RCC 7860 (cell line): ENCODE results near the gene GTF3A.

Source experiments
- DNase-seq: peaks from one replicate; pipeline ENCODE4 v3.0.0-alpha.2; 2015; ENCODE audit warnings: low spot score
- FAIRE-seq: peaks from 2 replicates; lab custom pipeline; 2012; peaks lifted over from hg19 to GRCh38; lab: Jason Lieb, UNC

GTF3A gene

DNA sequence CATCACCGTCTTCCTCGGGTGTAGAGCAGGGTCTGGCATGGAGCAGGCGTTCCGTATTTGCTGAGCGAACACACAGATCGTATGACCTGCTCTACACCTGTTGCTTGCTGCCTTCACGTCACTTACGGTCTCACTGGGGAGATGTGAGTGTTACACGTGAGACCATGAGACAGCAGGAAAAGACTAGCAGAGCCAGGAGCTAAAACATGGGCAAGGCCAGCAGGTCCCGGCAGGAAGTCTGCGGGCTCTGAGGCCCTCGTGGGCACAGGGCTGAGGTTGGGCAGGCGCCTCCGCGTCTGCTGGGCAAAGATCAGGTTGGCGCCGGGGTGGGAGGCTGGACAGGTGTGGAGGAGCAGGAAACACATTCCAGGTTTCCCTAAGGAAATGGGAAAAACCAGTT lies 19.7 kb upstream of the GTF3A start:
- FAIRE-seq: no peak
- DNase-seq: no peak

DNA sequence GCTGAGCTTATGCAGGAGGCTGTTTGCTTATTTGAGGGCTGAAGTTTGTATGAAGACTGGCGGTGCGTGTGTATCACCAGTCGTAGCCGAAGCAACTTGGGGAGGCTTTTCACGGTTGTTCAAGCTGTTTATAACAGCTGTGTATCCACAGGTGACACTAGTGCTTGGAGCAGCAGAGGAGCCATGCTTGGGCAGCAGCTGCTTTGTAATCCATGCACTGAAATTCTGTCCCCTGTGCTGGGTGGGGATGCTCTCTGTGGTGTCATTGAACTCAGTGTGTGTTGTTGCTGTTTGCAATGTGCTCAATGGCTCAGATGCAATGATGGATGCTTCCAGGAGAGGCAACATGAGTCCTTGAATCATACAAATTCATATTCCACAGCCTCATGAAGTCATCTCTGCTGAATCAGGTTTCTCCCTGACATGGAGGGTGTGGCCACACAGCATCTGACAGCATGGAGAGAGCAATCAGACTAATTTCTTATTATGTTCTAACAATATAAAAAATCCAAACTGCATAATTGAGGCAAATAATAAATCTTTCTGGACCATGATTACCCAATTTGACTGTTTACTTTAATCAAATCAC lies 18.8 kb upstream of the GTF3A start:
- FAIRE-seq (no peak), DNase-seq (no peak)

DNA sequence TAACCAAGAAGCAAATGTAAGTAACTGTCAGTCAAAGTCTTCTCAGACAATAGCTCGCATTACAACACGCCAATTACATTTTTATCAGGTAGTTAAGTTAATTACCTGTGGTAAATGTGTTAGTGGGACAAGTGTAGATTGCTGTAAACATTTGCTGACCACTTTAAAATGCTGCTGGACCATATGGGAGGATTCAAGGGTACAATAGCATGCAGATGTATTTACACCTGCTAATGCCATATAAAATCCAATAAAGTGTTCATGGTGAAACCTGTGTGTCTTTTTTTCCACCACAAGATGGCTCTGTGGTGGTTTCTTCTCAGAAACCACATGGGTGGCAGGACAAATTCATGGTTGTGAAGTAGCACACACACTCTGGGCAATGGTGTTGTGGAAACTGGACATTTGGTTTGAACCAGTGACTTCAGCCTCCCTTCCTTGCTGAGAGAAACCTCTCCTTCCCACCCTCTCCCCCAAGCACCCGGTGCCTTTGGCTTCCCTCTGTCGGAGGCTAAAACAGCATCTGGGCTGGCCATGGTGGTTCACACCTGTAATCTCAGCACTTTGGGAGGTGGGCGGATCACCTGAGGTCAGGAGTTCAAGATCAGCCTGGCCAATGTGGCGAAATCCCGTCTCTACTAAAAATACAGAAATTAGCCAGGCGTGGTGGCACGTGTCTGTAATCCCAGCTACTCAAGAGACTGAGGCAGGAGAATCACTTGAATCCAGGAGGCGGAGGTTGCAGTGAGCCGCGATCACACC lies 18.1 kb upstream of the GTF3A start:
- DNase-seq (peak; percentile 5), FAIRE-seq (no peak)

DNA sequence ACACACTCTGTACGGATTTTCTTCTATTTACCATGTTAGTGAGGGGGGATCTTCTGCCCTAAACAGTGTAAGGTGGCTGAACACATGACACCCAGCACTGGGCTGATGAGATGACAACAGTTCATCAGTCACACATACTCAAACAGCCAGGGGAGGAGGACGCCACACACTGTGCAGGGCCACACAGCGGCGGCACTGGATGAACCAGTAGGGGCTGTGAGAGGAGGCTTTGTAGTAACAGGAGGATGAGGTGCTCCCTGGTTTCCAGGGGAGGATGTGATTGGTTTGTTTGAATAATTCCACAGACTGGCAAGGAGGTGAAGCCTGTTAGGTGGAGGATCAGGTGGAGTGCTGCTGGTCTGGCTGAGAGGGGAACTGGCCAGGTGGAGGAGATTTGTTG lies 16.3 kb upstream of the GTF3A start:
- no peak for DNase-seq
- no peak for FAIRE-seq

DNA sequence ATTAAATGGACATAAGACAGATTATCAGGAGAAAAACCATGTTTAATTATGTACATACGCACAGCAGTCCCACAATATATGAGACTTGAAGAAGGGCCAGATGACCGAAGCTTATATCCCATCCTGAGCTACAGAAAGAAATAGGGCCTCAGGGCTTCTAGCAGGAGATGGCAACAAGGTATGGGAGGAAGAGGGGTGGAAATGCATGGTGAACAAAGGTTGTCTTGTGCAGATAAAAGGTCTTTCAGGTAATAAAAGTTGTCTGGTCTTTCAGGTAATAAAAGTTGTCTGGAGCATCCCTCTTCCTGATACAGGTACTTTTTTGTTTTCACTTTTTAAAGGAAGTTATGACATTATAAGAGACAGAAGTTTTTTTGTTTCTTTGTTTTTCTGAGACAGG lies 15.4 kb upstream of the GTF3A start:
- DNase-seq (no peak), FAIRE-seq (no peak)

DNA sequence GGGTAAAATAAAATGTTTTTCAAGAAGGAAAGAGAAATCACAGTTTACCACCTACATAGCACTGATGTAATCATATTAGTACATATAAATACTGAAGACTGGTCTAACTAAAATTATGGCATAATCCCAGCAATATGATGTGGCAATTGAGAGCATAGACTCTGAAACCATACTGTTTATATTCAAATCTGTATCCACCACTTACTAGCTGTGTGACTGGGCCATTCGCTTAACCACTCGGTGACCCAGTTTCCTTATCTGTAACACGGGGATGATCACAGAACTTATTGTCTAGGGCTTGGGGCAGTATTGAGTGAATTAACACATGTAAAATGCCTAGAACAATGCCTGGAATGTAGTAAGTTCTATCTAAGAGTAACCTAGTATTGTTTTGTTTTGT lies 13.1 kb upstream of the GTF3A start:
- no peak for FAIRE-seq
- no peak for DNase-seq

DNA sequence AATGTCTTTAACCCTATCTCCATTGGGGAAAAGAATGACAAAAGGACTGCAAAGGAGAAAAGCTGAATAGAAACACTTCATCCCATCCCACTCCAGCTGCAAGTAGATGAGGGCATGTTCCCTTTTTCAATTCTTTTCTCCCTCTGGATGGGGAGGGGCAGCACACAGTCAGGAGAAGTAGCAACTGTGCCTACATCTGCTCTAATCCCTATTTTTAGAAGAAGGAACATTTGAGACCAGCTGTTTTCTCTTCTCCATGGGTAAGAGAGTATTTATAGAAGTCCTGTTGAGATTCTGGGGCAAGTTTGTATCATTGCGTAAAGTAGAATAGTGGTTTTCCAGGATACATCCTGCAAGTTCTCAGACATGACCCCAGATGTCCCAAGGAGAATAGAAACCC lies 9.3 kb upstream of the GTF3A start:
- no peak for DNase-seq
- FAIRE-seq: no peak

DNA sequence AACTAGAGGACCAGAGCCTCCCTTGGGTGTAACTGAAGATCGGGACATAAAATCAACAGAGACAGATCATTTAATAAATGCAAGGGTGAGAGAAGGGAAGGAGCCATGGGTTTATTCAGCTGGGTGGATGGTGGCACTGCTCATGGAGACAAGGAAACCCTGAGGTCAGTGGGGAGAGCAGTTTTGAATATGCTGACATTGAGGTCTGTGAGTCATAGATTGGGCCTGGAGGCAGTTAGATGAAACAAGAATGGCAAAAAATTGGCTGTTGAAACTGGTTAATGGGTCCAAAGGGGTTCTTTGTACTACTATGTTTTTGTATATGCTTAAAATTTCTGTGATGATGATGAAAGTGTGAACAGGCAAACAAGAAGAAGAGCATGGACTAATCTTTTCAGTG lies 5.1 kb upstream of the GTF3A start:
- FAIRE-seq (no peak), DNase-seq (no peak)

DNA sequence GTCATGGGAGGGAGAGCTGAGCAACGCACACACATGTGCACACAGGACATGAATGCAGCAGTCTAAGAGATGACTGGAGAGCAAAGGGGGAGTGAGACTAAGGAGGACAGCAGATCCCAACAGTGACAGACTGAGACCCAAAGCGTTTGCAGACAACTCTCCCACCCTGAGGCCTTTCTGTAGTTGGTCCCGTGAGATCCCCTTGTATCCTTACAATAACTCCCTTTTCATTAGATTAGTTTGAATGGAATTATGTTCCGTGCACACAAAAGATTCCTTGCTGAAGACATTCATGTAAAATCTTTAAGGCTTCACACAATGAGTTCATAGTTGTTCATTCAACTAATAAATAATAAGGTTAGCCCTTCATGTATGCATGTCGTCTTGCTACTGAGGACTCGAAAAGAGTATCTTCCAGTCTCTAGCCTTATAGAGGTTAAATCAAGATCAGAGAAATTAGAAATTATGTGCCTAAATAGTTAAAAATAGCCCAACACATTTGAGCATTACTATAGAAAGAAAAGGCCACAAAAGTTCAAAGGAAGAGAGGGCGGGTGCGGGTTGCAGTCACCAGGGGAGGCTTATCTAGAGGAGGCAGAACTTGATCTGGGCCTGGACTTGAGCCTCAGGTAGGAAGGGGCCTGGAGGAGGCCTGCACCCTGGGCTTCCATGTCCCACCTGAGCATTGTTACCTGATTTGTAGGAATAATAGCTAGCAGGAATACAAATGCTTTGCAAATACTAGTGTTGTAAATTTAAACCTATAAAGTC lies 3.1 kb upstream of the GTF3A start:
- FAIRE-seq (no peak), DNase-seq (no peak)

DNA sequence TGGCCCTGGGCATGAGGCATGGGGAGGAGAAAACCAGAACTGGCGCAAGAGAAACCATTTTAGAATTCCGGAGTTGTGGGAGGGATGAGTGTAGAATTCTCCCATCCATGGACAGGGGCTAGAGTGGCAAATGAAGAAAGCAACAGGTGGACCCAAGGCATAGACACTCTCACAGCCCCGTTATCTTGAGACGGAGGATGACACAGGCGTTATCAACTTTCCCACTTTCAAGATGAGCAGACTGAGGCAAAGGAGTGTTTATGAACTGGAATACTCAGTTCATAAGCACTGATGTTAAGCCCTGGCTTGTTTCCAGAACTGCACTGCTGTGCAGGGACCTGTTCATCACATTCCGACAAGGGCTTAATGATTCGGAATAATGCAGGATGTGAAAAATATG lies 1.1 kb upstream of the GTF3A start:
- FAIRE-seq: no peak
- no peak for DNase-seq

DNA sequence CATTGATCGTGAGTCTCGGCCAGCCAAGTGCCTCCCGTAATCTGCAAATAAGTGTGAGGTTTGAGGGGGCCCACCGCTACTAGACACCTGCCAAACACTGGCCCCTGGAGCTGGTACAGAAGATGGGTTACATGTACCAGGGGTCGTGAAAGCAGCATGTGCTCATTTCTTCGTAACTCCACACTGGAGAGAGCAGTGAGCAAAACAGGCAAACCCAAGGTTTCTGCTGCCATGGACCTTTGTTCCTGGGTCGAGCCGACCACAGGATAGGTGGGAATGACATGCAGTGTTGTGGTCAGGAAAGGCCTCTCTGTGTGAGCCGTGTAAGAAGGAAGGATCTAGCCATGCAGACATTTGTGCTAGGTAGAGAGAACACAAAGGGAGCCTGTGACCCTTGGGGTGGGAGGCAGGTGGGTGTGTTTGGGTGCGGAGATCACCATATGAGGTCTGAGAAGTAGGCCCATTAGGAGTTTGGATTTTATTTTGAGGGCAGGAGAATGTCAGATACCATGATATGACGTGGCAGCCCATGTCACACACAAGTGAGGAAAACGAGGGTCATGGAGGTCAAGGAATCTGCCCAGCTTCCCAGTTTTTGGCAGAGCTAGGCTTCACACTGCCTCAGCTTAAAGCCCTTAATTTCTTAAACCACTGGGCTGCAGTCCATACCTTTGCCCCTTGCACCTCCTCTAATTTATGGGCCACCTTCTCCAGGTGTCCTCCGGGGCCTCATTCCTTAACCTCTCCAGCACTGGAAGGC lies 919 bp downstream of the GTF3A start:
- DNase-seq (peak; percentile 8), FAIRE-seq (no peak)

DNA sequence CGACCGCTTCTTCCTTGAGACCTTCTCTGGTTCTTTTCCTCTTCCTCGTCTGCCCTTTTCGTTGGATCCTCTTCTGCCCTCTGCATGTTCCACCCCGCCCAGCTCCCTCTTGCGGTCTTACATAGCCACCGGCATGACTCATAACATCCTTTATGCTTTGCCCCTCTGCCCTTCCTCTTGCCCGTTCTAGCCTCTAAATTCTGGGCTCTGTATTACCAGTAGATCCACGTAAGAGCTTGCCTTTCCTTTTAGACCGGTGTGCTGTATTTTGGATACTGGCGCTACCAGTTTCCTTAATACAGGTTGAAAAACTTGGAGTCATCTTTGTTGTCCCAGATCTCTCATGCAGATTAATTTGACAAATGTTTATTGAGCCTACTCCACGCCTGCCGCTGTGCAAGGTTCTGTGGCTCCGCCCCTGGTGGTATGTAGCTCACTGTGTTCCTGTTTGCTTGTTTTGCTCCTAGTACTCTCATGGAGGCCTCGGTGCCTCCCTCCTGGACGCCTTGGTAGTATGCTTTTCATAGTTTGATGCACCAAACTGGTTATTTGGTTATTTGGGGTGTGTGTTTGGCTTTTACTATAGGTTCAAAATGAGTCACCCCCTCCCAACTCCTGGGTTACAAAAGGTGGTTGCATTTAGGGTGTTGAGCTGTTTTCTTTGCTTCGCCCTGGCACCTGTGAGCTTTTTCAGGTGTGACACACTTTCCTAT lies 1.7 kb downstream of the GTF3A start:
- peak; percentile 69 for DNase-seq
- peak; percentile 73 for FAIRE-seq

DNA sequence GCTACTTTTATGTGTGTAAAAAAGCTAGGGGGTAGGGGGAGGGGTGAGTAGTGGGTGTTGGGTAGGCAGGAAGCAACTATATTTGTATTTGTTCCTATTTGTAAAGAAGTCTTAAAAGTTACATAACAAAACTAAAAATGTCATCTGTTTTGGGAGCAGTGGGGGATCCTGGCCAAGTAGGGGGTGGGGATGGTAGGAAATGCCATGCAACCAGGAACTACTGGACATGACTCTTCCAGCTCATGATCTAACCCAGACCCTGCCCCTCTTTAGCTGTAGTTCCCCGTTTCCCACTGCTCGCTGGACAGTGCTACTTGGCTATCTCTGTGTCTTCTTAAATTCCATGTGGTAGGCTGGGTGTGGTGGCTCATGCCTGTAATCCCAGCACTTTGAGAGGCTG lies 3.2 kb downstream of the GTF3A start:
- DNase-seq (no peak), FAIRE-seq (no peak)

DNA sequence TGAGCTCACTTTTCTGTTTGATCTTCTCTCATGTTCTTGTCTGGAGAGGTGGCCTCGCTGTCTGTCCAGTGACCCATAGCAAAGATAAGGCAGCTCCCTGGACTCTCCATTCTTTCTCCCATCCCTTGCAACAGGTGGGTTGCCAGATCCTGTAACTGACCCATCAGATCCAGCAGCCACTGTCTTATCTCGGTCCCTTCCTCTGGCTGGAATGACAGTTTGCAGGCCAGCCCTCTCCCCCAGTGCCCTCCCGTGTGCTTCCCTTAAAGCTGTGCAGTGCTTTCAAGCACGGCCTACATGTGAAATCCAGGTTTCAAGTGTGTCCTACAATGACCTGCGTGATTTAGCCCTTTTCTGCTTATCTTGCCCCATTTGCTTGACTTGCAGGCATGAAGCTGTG lies 3.7 kb downstream of the GTF3A start:
- DNase-seq: no peak
- FAIRE-seq: no peak

DNA sequence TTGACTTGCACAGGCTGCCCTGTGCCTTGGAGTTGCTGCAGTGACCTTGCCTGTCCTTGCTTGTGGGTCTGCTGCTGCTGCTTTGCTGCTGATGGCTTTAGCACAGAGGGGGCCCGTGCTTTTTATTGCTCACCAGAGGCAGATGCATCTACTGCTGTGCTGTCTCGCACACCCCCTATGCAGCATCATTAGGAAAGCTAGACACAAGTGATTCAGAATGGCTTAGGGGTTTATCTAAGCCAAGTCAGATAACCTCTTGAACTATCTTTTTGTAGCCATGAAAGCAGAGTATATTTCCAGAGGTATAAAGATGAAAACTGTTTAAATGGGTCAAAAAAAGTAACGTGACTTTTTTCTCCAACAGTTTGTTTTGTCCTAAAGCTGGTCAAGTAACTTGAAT lies 7.8 kb downstream of the GTF3A start:
- DNase-seq: no peak
- no peak for FAIRE-seq

DNA sequence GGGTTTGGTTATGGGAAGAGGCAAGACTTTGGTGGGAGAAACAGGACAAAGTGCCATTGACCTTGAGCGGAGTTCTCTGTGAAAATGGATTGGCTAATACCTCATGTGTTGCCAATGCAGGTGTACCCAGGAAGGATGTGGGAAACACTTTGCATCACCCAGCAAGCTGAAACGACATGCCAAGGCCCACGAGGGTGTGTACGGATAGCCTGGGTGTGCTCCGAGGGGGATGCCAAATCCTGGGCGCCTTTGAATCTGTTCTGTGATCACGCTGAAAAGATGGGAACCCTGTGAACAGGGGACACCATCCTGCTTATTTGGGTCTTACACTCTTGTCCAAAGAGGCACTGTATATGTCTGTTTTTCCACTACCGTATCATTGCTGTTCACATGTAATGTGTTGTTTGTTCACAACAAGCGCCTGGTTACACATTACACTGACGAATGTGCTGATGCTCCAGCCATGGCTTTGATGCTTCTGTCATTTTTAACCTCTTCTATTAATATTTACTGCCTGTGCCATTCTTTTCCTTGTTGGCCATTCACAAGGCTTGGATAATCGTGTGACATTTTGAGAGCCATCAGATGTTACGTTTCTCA lies 8.3 kb downstream of the GTF3A start:
- DNase-seq (no peak), FAIRE-seq (no peak)

DNA sequence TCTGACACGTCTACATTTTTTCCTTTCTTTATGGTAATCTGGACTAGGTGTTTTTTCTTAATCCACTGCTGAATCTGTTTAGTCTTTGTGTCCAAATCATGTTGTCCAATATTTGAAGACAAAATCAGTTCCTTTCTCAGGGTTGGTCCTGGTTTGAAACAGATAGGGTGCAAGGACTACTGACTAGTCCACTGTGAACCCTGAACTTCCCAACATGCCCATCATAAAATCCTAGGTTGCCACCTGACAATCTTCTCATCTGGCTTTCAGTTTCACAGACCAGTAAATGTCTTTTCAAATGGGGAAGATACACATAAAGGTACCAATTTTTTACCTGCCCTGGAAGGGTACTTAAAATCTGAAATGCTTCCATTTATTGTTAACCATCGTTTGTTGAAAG lies 12.7 kb downstream of the GTF3A start:
- FAIRE-seq (no peak), DNase-seq (no peak)

DNA sequence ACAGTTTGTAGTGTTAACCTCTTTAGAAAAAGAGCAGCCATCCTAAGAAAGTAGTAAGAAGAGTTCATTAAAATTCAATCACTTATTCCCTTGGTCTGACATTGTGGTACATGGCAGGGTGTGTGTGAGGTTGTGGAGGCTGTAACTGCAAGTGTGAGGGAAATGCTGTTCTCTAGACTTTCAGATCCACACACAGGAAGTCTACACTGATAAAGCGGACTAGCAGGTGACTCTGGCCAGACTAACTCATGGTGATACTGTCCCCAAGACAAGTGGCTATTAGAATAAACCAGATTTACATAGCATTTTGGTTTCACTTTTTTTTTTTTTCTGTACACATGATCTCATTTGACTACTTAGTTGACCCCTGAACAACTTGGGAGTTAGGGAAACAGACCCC lies 16.0 kb downstream of the GTF3A start:
- FAIRE-seq (no peak), DNase-seq (no peak)

DNA sequence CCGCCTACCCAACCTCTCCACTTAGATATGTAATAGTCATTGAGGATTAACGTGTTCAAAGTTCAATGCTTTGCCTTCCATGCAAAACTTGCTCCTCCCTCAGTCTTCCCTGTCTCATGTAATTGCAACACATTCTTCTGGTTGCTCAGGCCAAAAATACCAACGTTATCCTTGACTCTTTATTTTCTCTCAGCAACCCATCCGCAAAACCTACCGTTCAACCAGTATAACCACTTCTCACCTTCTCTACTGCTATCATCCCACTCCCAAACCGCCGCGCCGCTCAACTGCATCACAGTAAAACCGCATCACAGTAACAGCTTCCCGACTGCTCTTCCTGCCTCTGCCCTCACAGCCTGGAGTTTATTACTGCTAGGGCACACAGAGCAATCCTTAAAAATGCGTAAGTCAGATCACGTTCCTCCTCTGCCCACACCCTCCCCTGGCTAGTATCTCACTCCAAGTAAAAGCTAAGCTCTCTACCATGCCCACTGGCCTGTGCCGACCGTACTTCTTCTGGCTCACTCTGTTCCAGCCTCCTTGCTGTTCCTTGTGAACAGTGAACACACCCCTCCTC lies 17.7 kb downstream of the GTF3A start:
- DNase-seq (no peak), FAIRE-seq (no peak)

DNA sequence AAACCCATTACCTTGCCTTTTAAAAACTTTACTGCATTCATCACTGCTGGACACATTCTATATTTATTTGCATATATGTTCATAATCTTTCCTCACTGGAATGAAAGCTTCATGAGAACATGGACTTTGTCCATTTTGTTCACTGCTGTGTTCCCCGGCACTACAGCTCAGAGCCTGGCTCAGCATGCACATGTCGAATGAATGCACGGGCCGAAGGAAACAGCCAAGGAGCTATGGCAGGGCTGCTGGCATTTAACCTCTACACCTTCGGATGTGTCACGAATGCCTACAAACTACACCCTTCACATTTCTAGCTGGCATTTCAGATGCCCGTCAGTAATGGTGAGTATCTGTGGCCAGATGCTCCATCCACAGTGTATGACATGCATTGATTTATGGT lies 18.4 kb downstream of the GTF3A start:
- FAIRE-seq (no peak), DNase-seq (no peak)
